ENCODE measurements around the gene SLIT3. TPM values are rescaled to one million over a fixed set of nuclear protein-coding genes. Genes with fewer than 3 reads are reported as not detected.
"Not testable (repeated sequence)": the region's sequence is repeated elsewhere in the genome, so short reads cannot be mapped to it uniquely, and the experiment has no call there.

SLIT3 gene
- total RNA-seq, 2 experiments from 2014 or later, result 5.4 to 7.3 TPM

DNA sequence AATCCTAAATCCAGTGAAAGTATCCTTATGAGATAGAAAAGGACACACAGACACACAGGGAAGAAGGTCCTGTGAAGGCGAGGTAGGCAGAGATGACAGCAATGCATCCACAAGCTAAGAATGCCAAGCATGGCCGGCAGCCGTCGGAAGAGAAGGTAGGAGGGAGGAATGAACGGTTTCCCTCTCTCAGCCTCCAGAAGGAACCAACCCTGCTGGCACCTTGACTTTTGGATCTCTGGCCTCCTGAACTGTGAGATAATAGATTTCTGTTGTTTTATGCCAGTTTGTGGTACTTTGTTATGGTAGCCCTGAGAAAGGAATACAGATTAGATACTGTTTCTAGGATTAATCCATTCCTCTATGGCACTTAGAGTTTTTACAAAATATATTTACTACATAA, 645.6 kb downstream of the SLIT3 start:
- Mint-ChIP-seq H3K9me3 (ENCODE audit: low read depth) (no peaks in the 10 kb centered on the region), H3K27me3 (peaks cover 2% of the 10 kb centered on the region)

GRCh38 chr5:168654211-168654721, 646.7 kb downstream of the SLIT3 start:
- Mint-ChIP-seq H3K9me3 (ENCODE audit: low read depth) (peaks cover 2% of the 10 kb centered on the region), H3K36me3 (ENCODE audit: low read depth) (no peaks in the 10 kb centered on the region), H3K27ac (no peak overlapping the region), H3K27me3 (peaks cover 5% of the 10 kb centered on the region), H3K4me3 (no peak overlapping the region), H3K4me1 (peaks cover under 1% of the 10 kb centered on the region)
- ATAC-seq (no peak), DNase-seq (no peak)
- ChIA-PET CTCF (interaction anchor here (0.6 to 0.7 kb wide), 2 partner anchors 16 to 841 kb away, joined by 3 read pairs; no protein-coding TSS in a partner anchor), POLR2A (no interaction called here)
- intact Hi-C loops (cut with DNase I, micrococcal nuclease), result no loop called here

More for the DNA sequence above, 645.6 kb downstream of the SLIT3 start:
- H3K4me3 Mint-ChIP-seq, result no peak overlapping the region
- ChIA-PET CTCF (interaction anchor here (0.7 to 0.8 kb wide), 2 partner anchors 63 to 1995 kb away, joined by 3 read pairs; no protein-coding TSS in a partner anchor), POLR2A (no interaction called here)
- no peak overlapping the region for H3K27ac Mint-ChIP-seq
- H3K4me1 Mint-ChIP-seq, result no peaks in the 10 kb centered on the region
- H3K36me3 Mint-ChIP-seq (ENCODE audit: low read depth), result no peaks in the 10 kb centered on the region
- intact Hi-C loops (cut with DNase I, micrococcal nuclease), result no loop called here
- ATAC-seq, result no peak
- no peak for DNase-seq

GRCh38 chr5:168653626-168654025, 647.3 kb downstream of the SLIT3 start:
- no peak for DNase-seq
- POLR2A ChIA-PET, result no interaction called here
- Mint-ChIP-seq H3K27me3 (peaks cover 5% of the 10 kb centered on the region), H3K9me3 (ENCODE audit: low read depth) (peaks cover 3% of the 10 kb centered on the region), H3K4me1 (peaks cover 2% of the 10 kb centered on the region), H3K36me3 (ENCODE audit: low read depth) (no peaks in the 10 kb centered on the region), H3K27ac (no peak overlapping the region), H3K4me3 (no peak overlapping the region)
- ATAC-seq, result no peak
- CTCF ChIA-PET, result interaction anchor here (0.9 kb wide), 1 partner anchor 30 kb away, joined by 3 read pairs; no protein-coding TSS in a partner anchor
- intact Hi-C loops (cut with DNase I, micrococcal nuclease), result no loop called here

- H3K36me3 Mint-ChIP-seq (ENCODE audit: low read depth), result no peaks in the 10 kb centered on the region
- intact Hi-C loops (cut with DNase I, micrococcal nuclease), result no loop called here
- H3K9me3 Mint-ChIP-seq (ENCODE audit: low read depth), result peaks cover 3% of the 10 kb centered on the region
- ChIA-PET CTCF (no interaction called here), POLR2A (no interaction called here)
- H3K27ac Mint-ChIP-seq, result no peak overlapping the region
- DNase-seq (no peak), ATAC-seq (no peak)
- H3K4me1 Mint-ChIP-seq, result peaks cover 2% of the 10 kb centered on the region
- H3K4me3 Mint-ChIP-seq, result no peak overlapping the region
- peaks cover 5% of the 10 kb centered on the region for H3K27me3 Mint-ChIP-seq
These were observed 649.3 kb downstream of the SLIT3 start for GRCh38 chr5:168651648-168652047.

- peaks cover 2% of the 10 kb centered on the region for H3K4me1 Mint-ChIP-seq
- ATAC-seq, result no peak
- intact Hi-C loops (cut with DNase I, micrococcal nuclease), result no loop called here
- peak; percentile 12 for DNase-seq
- H3K4me3 Mint-ChIP-seq, result no peak overlapping the region
- no peak overlapping the region for H3K27ac Mint-ChIP-seq
- H3K36me3 Mint-ChIP-seq (ENCODE audit: low read depth), result no peaks in the 10 kb centered on the region
- ChIA-PET CTCF (no interaction called here), POLR2A (no interaction called here)
- peaks cover 6% of the 10 kb centered on the region for H3K9me3 Mint-ChIP-seq (ENCODE audit: low read depth)
- peaks cover 7% of the 10 kb centered on the region for H3K27me3 Mint-ChIP-seq
These were observed 651.6 kb downstream of the SLIT3 start for GRCh38 chr5:168649306-168649705.

DNA sequence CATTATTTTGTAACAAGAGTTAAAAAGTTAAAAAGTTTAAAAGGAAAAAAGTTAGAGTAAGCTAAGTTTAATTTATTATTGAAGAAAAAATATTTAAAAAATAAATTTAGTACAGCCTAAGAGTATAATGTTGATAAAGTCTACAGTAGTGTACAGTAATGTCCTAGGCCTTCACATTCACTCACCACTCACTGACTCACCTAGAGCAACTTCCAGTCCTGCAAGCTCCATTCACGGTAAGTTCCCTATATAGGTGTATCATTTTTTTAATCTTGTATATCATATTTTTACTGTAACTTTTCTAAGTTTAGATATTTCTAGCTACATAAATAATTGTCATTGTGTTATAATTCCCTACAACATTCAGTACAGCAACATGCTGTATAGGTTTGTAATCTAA, 652.4 kb downstream of the SLIT3 start:
- H3K9me3 Mint-ChIP-seq (ENCODE audit: low read depth), result peaks cover 6% of the 10 kb centered on the region
- no peaks in the 10 kb centered on the region for H3K36me3 Mint-ChIP-seq (ENCODE audit: low read depth)
- no peak overlapping the region for H3K27ac Mint-ChIP-seq
- H3K4me1 Mint-ChIP-seq, result peaks cover 2% of the 10 kb centered on the region
- no peak overlapping the region for H3K4me3 Mint-ChIP-seq
- ChIA-PET POLR2A (no interaction called here), CTCF (interaction anchor here (0.6 to 0.8 kb wide), 2 partner anchors 9 to 12 kb away, joined by 3 to 4 read pairs; no protein-coding TSS in a partner anchor)
- intact Hi-C loops (cut with DNase I, micrococcal nuclease), result no loop called here
- no peak for DNase-seq
- H3K27me3 Mint-ChIP-seq, result peaks cover 7% of the 10 kb centered on the region
- no peak for ATAC-seq

DNA sequence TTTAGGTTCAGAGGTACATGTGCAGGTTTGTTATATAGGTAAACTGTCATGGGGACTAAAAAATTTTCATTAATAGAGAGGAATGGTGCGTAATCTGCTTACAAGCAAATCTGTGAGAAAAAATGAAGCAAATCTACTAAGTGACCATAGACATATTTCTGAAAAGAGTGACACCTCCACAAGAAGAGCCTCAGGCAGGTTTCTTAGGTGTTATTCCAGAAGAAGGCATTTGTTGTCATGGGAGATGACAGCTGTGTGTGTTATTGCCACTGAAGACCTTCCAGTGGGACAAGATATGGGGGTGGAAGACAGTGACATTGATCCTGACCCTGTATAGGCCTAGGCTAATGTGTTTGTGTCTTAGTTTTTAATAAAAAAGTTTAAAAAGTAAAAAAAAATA, 652.9 kb downstream of the SLIT3 start:
- no peak overlapping the region for H3K4me3 Mint-ChIP-seq
- H3K36me3 Mint-ChIP-seq (ENCODE audit: low read depth), result no peaks in the 10 kb centered on the region
- ChIA-PET POLR2A (no interaction called here), CTCF (interaction anchor here (0.6 to 0.8 kb wide), 2 partner anchors 9 to 11 kb away, joined by 3 to 4 read pairs; no protein-coding TSS in a partner anchor)
- H3K4me1 Mint-ChIP-seq, result peaks cover 2% of the 10 kb centered on the region
- ATAC-seq (no peak), DNase-seq (no peak)
- peaks cover 6% of the 10 kb centered on the region for H3K9me3 Mint-ChIP-seq (ENCODE audit: low read depth)
- intact Hi-C loops (cut with DNase I, micrococcal nuclease), result no loop called here
- H3K27ac Mint-ChIP-seq, result no peak overlapping the region
- H3K27me3 Mint-ChIP-seq, result peaks cover 7% of the 10 kb centered on the region

- POLR2A ChIA-PET, result no interaction called here
- no peak for DNase-seq
- Mint-ChIP-seq H3K27ac (no peak overlapping the region), H3K4me1 (peaks cover 2% of the 10 kb centered on the region), H3K4me3 (no peak overlapping the region), H3K9me3 (ENCODE audit: low read depth) (peaks cover 6% of the 10 kb centered on the region), H3K36me3 (ENCODE audit: low read depth) (no peaks in the 10 kb centered on the region), H3K27me3 (peaks cover 7% of the 10 kb centered on the region)
- CTCF ChIA-PET, result interaction anchor here (1.3 kb wide), 1 partner anchor 15 kb away, joined by 4 read pairs; no protein-coding TSS in a partner anchor
- intact Hi-C loops (cut with DNase I, micrococcal nuclease), result no loop called here
- no peak for ATAC-seq
These were observed 653.9 kb downstream of the SLIT3 start for GRCh38 chr5:168647083-168647482.

DNA sequence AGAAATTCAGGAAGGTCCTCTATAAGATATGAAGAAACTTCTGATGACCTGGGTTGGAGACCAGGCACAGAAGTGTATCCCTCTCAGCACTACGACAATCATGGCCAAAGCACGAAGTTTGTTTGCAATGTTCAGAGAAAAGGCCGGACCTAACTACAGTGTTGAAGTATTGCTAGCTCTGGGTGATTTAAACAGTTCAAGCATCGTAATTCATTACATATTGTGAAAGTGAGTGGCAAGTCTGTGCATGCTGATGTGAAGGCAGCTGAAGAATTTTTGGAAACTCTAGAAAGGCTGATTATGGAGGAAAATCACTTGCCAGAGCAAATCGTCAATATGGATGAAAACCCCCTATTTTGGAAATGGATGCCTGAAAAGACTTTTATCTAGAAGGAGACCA, 654.6 kb downstream of the SLIT3 start:
- intact Hi-C loops (cut with DNase I, micrococcal nuclease), result no loop called here
- H3K4me3 Mint-ChIP-seq, result no peak overlapping the region
- H3K9me3 Mint-ChIP-seq (ENCODE audit: low read depth), result peaks cover 6% of the 10 kb centered on the region
- peaks cover 7% of the 10 kb centered on the region for H3K27me3 Mint-ChIP-seq
- POLR2A ChIA-PET, result no interaction called here
- no peaks in the 10 kb centered on the region for H3K36me3 Mint-ChIP-seq (ENCODE audit: low read depth)
- peaks cover 2% of the 10 kb centered on the region for H3K4me1 Mint-ChIP-seq
- DNase-seq (no peak), ATAC-seq (no peak)
- CTCF ChIA-PET, result interaction anchor here (1.3 kb wide), 1 partner anchor 16 kb away, joined by 4 read pairs; no protein-coding TSS in a partner anchor
- H3K27ac Mint-ChIP-seq, result no peak overlapping the region

DNA sequence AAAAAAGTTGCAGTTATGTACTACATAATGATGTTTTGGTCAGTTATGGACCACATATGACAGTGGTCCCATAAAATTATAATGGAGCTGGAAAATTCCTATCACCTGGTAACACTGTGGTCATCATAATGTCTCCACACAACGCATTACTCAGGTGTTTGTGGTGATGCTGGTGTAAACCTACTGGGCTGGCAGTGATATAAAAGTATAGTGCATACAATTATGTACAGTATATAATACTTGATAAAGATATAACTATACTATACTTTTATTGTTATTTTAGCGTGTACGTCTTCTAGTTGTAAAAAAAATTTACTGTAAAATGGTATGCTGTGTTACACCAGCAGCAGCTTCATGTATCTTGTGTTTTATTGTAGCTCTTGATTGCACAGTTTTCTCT, 655.7 kb downstream of the SLIT3 start:
- Mint-ChIP-seq H3K27ac (no peak overlapping the region), H3K27me3 (peaks cover 4% of the 10 kb centered on the region), H3K36me3 (ENCODE audit: low read depth) (no peaks in the 10 kb centered on the region), H3K4me1 (peaks cover 2% of the 10 kb centered on the region), H3K9me3 (ENCODE audit: low read depth) (peaks cover 6% of the 10 kb centered on the region), H3K4me3 (no peak overlapping the region)
- DNase-seq (no peak), ATAC-seq (no peak)
- POLR2A ChIA-PET, result no interaction called here
- intact Hi-C loops (cut with DNase I, micrococcal nuclease), result no loop called here
- CTCF ChIA-PET, result no interaction called here

DNA sequence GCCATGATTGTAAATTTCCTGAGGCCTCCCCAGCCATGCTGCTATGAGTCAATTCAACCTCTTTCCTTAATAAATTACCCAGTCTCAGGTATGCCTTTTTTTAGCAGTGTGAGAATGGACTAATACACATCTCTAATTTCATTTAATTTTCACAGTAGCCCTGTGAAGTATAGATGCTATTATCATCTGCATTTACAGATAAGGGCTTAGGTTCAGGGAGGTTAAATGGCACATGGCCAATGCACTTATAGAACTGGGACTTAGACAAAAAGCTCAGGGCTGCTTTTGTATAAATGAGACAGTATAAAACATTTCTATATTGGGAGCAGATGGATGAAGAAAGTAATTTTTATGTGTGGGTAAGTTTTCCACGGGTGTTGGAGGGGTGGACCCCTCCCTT, 658.9 kb downstream of the SLIT3 start:
- ATAC-seq (no peak), DNase-seq (no peak)
- H3K27me3 Mint-ChIP-seq, result peaks cover 2% of the 10 kb centered on the region
- H3K4me1 Mint-ChIP-seq, result no peaks in the 10 kb centered on the region
- ChIA-PET CTCF (no interaction called here), POLR2A (no interaction called here)
- peaks cover 2% of the 10 kb centered on the region for H3K9me3 Mint-ChIP-seq (ENCODE audit: low read depth)
- H3K27ac Mint-ChIP-seq, result no peak overlapping the region
- H3K4me3 Mint-ChIP-seq, result no peak overlapping the region
- intact Hi-C loops (cut with DNase I, micrococcal nuclease), result no loop called here
- no peaks in the 10 kb centered on the region for H3K36me3 Mint-ChIP-seq (ENCODE audit: low read depth)

- POLR2A ChIA-PET; H3K36me3 Mint-ChIP-seq (ENCODE audit: low read depth); DNase-seq; CTCF ChIA-PET; H3K4me3 Mint-ChIP-seq; H3K27me3 Mint-ChIP-seq; ATAC-seq; intact Hi-C loops (cut with DNase I, micrococcal nuclease); H3K27ac Mint-ChIP-seq; H3K4me1 Mint-ChIP-seq; H3K9me3 Mint-ChIP-seq (ENCODE audit: low read depth): not testable (repeated sequence)
These were observed 662.1 kb downstream of the SLIT3 start for GRCh38 chr5:168638846-168639245.

Data from activated CD4-positive, alpha-beta T cell treated with anti-CD3 and anti-CD28 coated beads for 36 hours (primary cell).